ENCODE data around the gene RAB40C. TPM values are rescaled to one million over a fixed set of nuclear protein-coding genes. Genes with fewer than 3 reads are reported as not detected.
A peak's percentile ranks its signal among the peaks of the same experiment; 100 is the strongest.

RAB40C gene
- total RNA-seq, 1 experiment from 2014 or later: 28.6 TPM

- no peak for DNase-seq (ENCODE audit: low spot score)
- in situ Hi-C loops (cut with HindIII; ENCODE audit: low sequenced_read_pairs): no loop called here
Measured at GRCh38 chr16:671353-672131, 81.7 kb downstream of the RAB40C start.

- DNase-seq (ENCODE audit: low spot score): no peak
- in situ Hi-C loops (cut with HindIII; ENCODE audit: low sequenced_read_pairs): no loop called here
Measured at GRCh38 chr16:672371-672770, 82.5 kb downstream of the RAB40C start.

- in situ Hi-C loops (cut with HindIII; ENCODE audit: low sequenced_read_pairs): no loop called here
Measured at GRCh38 chr16:672851-673250, 83.0 kb downstream of the RAB40C start.

GRCh38 chr16:673399-673991, 83.6 kb downstream of the RAB40C start:
- in situ Hi-C loops (cut with HindIII; ENCODE audit: low sequenced_read_pairs): no loop called here

More at GRCh38 chr16:672851-673250, 83.0 kb downstream of the RAB40C start:
- DNase-seq (ENCODE audit: low spot score): no peak

GRCh38 chr16:674214-674881, 84.5 kb downstream of the RAB40C start:
- DNase-seq (ENCODE audit: low spot score): no peak
- in situ Hi-C loops (cut with HindIII; ENCODE audit: low sequenced_read_pairs): no loop called here

More at GRCh38 chr16:673399-673991, 83.6 kb downstream of the RAB40C start:
- DNase-seq (ENCODE audit: low spot score): no peak

GRCh38 chr16:674968-675883, 85.4 kb downstream of the RAB40C start, which contains the start of gene RHBDL1:
RHBDL1 (plus strand) TSS chr16:675671; CDS start chr16:675791, 120 bp downstream.
- peak; percentile 37 for DNase-seq (ENCODE audit: low spot score)
- in situ Hi-C loops (cut with HindIII; ENCODE audit: low sequenced_read_pairs): no loop called here

- in situ Hi-C loops (cut with HindIII; ENCODE audit: low sequenced_read_pairs): no loop called here
- no peak for DNase-seq (ENCODE audit: low spot score)
Measured at GRCh38 chr16:675884-676564, 86.2 kb downstream of the RAB40C start.

- DNase-seq (ENCODE audit: low spot score): no peak
- in situ Hi-C loops (cut with HindIII; ENCODE audit: low sequenced_read_pairs): no loop called here
Measured at GRCh38 chr16:676565-676902, 86.7 kb downstream of the RAB40C start.

GRCh38 chr16:676913-677312, 87.0 kb downstream of the RAB40C start:
- in situ Hi-C loops (cut with HindIII; ENCODE audit: low sequenced_read_pairs): no loop called here

GRCh38 chr16:677316-678190, 87.7 kb downstream of the RAB40C start:
- DNase-seq (ENCODE audit: low spot score): no peak
- in situ Hi-C loops (cut with HindIII; ENCODE audit: low sequenced_read_pairs): no loop called here

More at GRCh38 chr16:676913-677312, 87.0 kb downstream of the RAB40C start:
- DNase-seq (ENCODE audit: low spot score): no peak

- in situ Hi-C loops (cut with HindIII; ENCODE audit: low sequenced_read_pairs): no loop called here
- DNase-seq (ENCODE audit: low spot score): peak; percentile 78
Measured at GRCh38 chr16:678209-678857, 88.5 kb downstream of the RAB40C start.

Other genes with a start within 250 kb of the RAB40C start
- gene AXIN1, start 237.3 kb upstream of the RAB40C start, total RNA-seq (2014; rRNA removed; shearing (Covaris generic)): 45.5 and 46.3 TPM in 2 replicates
- gene MRPL28, start 219.5 kb upstream of the RAB40C start, total RNA-seq (2014; rRNA removed; shearing (Covaris generic)): 250 and 260 TPM in 2 replicates
- gene PGAP6, start 208.1 kb upstream of the RAB40C start, total RNA-seq (2014; rRNA removed; shearing (Covaris generic)): 53.0 and 60.8 TPM in 2 replicates
- 312 and 362 TPM in 2 replicates for gene NME4, start 192.9 kb upstream of the RAB40C start, total RNA-seq (2014; rRNA removed; shearing (Covaris generic))
- gene DECR2, start 188.2 kb upstream of the RAB40C start, total RNA-seq (2014; rRNA removed; shearing (Covaris generic)): 13.0 and 13.7 TPM in 2 replicates
- gene RAB11FIP3, start 164.4 kb upstream of the RAB40C start, total RNA-seq (2014; rRNA removed; shearing (Covaris generic)): 33.8 and 39.3 TPM in 2 replicates
- gene CAPN15, start 62.4 kb upstream of the RAB40C start, total RNA-seq (2014; rRNA removed; shearing (Covaris generic)): 38.8 and 54.3 TPM in 2 replicates
- 0.41 and 2.3 TPM in 2 replicates for gene PRR35, start 29.7 kb upstream of the RAB40C start, total RNA-seq (2014; rRNA removed; shearing (Covaris generic))
- 2.7 and 4.1 TPM in 2 replicates for gene NHLRC4, start 23.1 kb upstream of the RAB40C start, total RNA-seq (2014; rRNA removed; shearing (Covaris generic))
- gene PIGQ, start 20.1 kb upstream of the RAB40C start, total RNA-seq (2014; rRNA removed; shearing (Covaris generic)): 38.8 and 54.4 TPM in 2 replicates
- gene WFIKKN1, start 40.9 kb downstream of the RAB40C start, total RNA-seq (2014; rRNA removed; shearing (Covaris generic)): 44.6 and 64.4 TPM in 2 replicates
- 119 and 161 TPM in 2 replicates for gene METTL26, start 46.2 kb downstream of the RAB40C start, total RNA-seq (2014; rRNA removed; shearing (Covaris generic))
- gene MCRIP2, start 51.8 kb downstream of the RAB40C start, total RNA-seq (2014; rRNA removed; shearing (Covaris generic)): 65.4 and 108 TPM in 2 replicates
- 25.0 and 39.8 TPM in 2 replicates for gene WDR90, start 59.3 kb downstream of the RAB40C start, total RNA-seq (2014; rRNA removed; shearing (Covaris generic))
- 83.4 and 104 TPM in 2 replicates for gene RHOT2, start 78.1 kb downstream of the RAB40C start, total RNA-seq (2014; rRNA removed; shearing (Covaris generic))
- 1.1 and 1.5 TPM in 2 replicates for gene RHBDL1, start 85.6 kb downstream of the RAB40C start, total RNA-seq (2014; rRNA removed; shearing (Covaris generic))
- 145 and 207 TPM in 2 replicates for gene STUB1, start 90.3 kb downstream of the RAB40C start, total RNA-seq (2014; rRNA removed; shearing (Covaris generic))
- 3.8 and 4.0 TPM in 2 replicates for gene JMJD8, start 94.3 kb downstream of the RAB40C start, total RNA-seq (2014; rRNA removed; shearing (Covaris generic))
- gene WDR24, start 100.3 kb downstream of the RAB40C start, total RNA-seq (2014; rRNA removed; shearing (Covaris generic)): 6.2 and 7.9 TPM in 2 replicates
- gene FBXL16, start 115.7 kb downstream of the RAB40C start, total RNA-seq (2014; rRNA removed; shearing (Covaris generic)): 14.6 and 19.4 TPM in 2 replicates
- gene METRN, start 125.1 kb downstream of the RAB40C start, total RNA-seq (2014; rRNA removed; shearing (Covaris generic)): 428 and 493 TPM in 2 replicates
- 45.5 and 47.6 TPM in 2 replicates for gene ANTKMT, start 131.1 kb downstream of the RAB40C start, total RNA-seq (2014; rRNA removed; shearing (Covaris generic))
- gene CCDC78, start 136.4 kb downstream of the RAB40C start, total RNA-seq (2014; rRNA removed; shearing (Covaris generic)): 20.0 and 26.4 TPM in 2 replicates
- gene HAGHL, start 137.0 kb downstream of the RAB40C start, total RNA-seq (2014; rRNA removed; shearing (Covaris generic)): 42.3 and 43.1 TPM in 2 replicates
- gene CIAO3, start 150.9 kb downstream of the RAB40C start, total RNA-seq (2014; rRNA removed; shearing (Covaris generic)): 29.6 and 49.4 TPM in 2 replicates
- 0.14 and 1.8 TPM in 2 replicates for gene MSLN, start 170.7 kb downstream of the RAB40C start, total RNA-seq (2014; rRNA removed; shearing (Covaris generic))
- 69.3 and 95.5 TPM in 2 replicates for gene RPUSD1, start 198.3 kb downstream of the RAB40C start, total RNA-seq (2014; rRNA removed; shearing (Covaris generic))
- gene CHTF18, start 198.6 kb downstream of the RAB40C start, total RNA-seq (2014; rRNA removed; shearing (Covaris generic)): 60.2 and 61.4 TPM in 2 replicates
- gene GNG13, start 210.7 kb downstream of the RAB40C start, total RNA-seq (2014; rRNA removed; shearing (Covaris generic)): 0.17 TPM in 1 of 2 replicates, not detected in the other